HEK293 (cell line): ENCODE data around the gene CIRBP.
A peak's percentile ranks its signal among the peaks of the same experiment; 100 is the strongest.

Experiments
- CTCF ChIA-PET: fragments of 350-600 bp; formaldehyde crosslinking; extraction: SDS; loops from one replicate; lab custom pipeline; 2021; ENCODE audit warnings: antibody characterized with exemption; lab: Yijun Ruan, JAX
- POLR2A ChIA-PET: fragments of 300-600 bp; formaldehyde crosslinking; extraction: SDS; loops from one replicate; lab custom pipeline; 2020; ENCODE audit warnings: antibody characterized with exemption, inconsistent platforms; lab: Yijun Ruan, JAX
- H3K27ac ChIP-seq: fragments of 200-500 bp; sonication (Bioruptor generic); 2 replicates; pipeline ENCODE4 v1.5.1; 2014; ENCODE audit warnings: low read depth, low read length, control low read depth, inconsistent platforms; ENCODE audit errors: extremely low read depth
- H3K36me3 ChIP-seq, 2 experiments: fragments of 200-500 bp in 1 of 2; sonication (Bioruptor generic) in 1 of 2; 1 replicate in 1 of 2; 2 replicates in 1 of 2; pipeline ENCODE4 v1.5.1; 2014 to 2017; ENCODE audit warnings: inconsistent platforms in 2 of 2, low read length in 2 of 2; ENCODE audit not compliant: control insufficient read depth in 2 of 2, insufficient read depth in 1 of 2
- H3K4me1 ChIP-seq: fragments of 200-500 bp; sonication (Bioruptor generic); 2 replicates; pipeline ENCODE4 v1.5.1; 2014; ENCODE audit warnings: mild to moderate bottlenecking, low read length, inconsistent platforms; ENCODE audit not compliant: control insufficient read depth, insufficient read depth
- H3K4me3 ChIP-seq: 2 replicates; pipeline ENCODE4 v1.5.1; 2011; ENCODE audit warnings: low read depth, mild to moderate bottlenecking, control low read depth, low read length, moderate library complexity
- H3K9me3 ChIP-seq: fragments of 200-500 bp; sonication (Bioruptor generic); 2 replicates; pipeline ENCODE4 v1.5.1; 2014; ENCODE audit warnings: low read depth, low read length, inconsistent platforms; ENCODE audit not compliant: control insufficient read depth, insufficient read depth
- KLF9 ChIP-seq: fragments of 450-650 bp; formaldehyde crosslinking; IDR thresholded peaks from 2 replicates; pipeline ENCODE4 v1.5.1; 2016; ENCODE audit warnings: missing biosample characterization, missing genetic modification characterization, low read depth
- PATZ1 ChIP-seq: fragments of 450-650 bp; formaldehyde crosslinking; IDR thresholded peaks from 2 replicates; pipeline ENCODE4 v1.5.1; 2016; ENCODE audit warnings: missing biosample characterization, missing genetic modification characterization
- PRDM10 ChIP-seq: fragments of 450-650 bp; formaldehyde crosslinking; IDR thresholded peaks from 2 replicates; pipeline ENCODE4 v1.5.1; 2016; ENCODE audit warnings: missing biosample characterization, missing genetic modification characterization
- TRIM28 ChIP-seq: IDR thresholded peaks from 2 replicates; pipeline ENCODE4 v1.6.1; 2011; ENCODE audit warnings: low read length, control low read depth, borderline replicate concordance
- ZEB2 ChIP-seq: fragments of 450-650 bp; formaldehyde crosslinking; IDR thresholded peaks from 2 replicates; pipeline ENCODE4 v1.5.1; 2016; ENCODE audit warnings: missing biosample characterization, missing genetic modification characterization
- ZNF174 ChIP-seq: fragments of 450-650 bp; formaldehyde crosslinking; IDR thresholded peaks from 2 replicates; pipeline ENCODE4 v1.5.0; 2017; ENCODE audit warnings: missing biosample characterization, mild to moderate bottlenecking, missing genetic modification characterization
- ZNF416 ChIP-seq: fragments of 450-650 bp; formaldehyde crosslinking; IDR thresholded peaks from 2 replicates; pipeline ENCODE4 v1.5.1; 2016; ENCODE audit warnings: missing biosample characterization, missing genetic modification characterization
- ZNF473 ChIP-seq: fragments of 450-650 bp; formaldehyde crosslinking; IDR thresholded peaks from 2 replicates; pipeline ENCODE4 v1.5.1; 2017; ENCODE audit warnings: missing biosample characterization, missing genetic modification characterization
- ZNF501 ChIP-seq: fragments of 450-650 bp; formaldehyde crosslinking; IDR thresholded peaks from 2 replicates; pipeline ENCODE4 v1.5.1; 2016; ENCODE audit warnings: missing biosample characterization, missing genetic modification characterization
- ZNF530 ChIP-seq: fragments of 450-650 bp; formaldehyde crosslinking; IDR thresholded peaks from 2 replicates; pipeline ENCODE4 v1.5.1; 2016; ENCODE audit warnings: low read depth, missing biosample characterization, missing genetic modification characterization
- ZNF555 ChIP-seq: fragments of 450-650 bp; formaldehyde crosslinking; conservative IDR thresholded peaks from 2 replicates; pipeline ENCODE4 v1.5.1; 2017; ENCODE audit warnings: missing biosample characterization, mild to moderate bottlenecking, missing genetic modification characterization, inconsistent platforms
- ZNF571 ChIP-seq: fragments of 450-650 bp; formaldehyde crosslinking; IDR thresholded peaks from 2 replicates; pipeline ENCODE4 v1.5.0; 2017; ENCODE audit warnings: missing biosample characterization, missing genetic modification characterization
- ZNF600 ChIP-seq: fragments of 450-650 bp; formaldehyde crosslinking; IDR thresholded peaks from 2 replicates; pipeline ENCODE4 v1.5.1; 2016; ENCODE audit warnings: missing biosample characterization, missing genetic modification characterization
- ZNF623 ChIP-seq: fragments of 450-650 bp; formaldehyde crosslinking; IDR thresholded peaks from 2 replicates; pipeline ENCODE4 v1.5.1; 2016; ENCODE audit warnings: missing biosample characterization, missing genetic modification characterization
- ZNF624 ChIP-seq: fragments of 450-650 bp; formaldehyde crosslinking; IDR thresholded peaks from 2 replicates; pipeline ENCODE4 v1.5.1; 2017; ENCODE audit warnings: missing biosample characterization, missing genetic modification characterization
- ZNF626 ChIP-seq: fragments of 450-650 bp; sonication (Bioruptor Pico); formaldehyde crosslinking; IDR thresholded peaks from 2 replicates; pipeline ENCODE4 v1.5.1; 2018; ENCODE audit warnings: missing biosample characterization, missing genetic modification characterization, inconsistent platforms
- ZNF670 ChIP-seq: fragments of 450-650 bp; formaldehyde crosslinking; IDR thresholded peaks from 2 replicates; pipeline ENCODE4 v1.5.1; 2016; ENCODE audit warnings: missing biosample characterization, missing genetic modification characterization, low read depth

The CIRBP gene

GRCh38 chr19:1302533-1303239 is 33.6 kb downstream of the CIRBP start:
- ChIA-PET POLR2A (no interaction called here), CTCF (interaction anchor here (0.7 kb wide), 2 partner anchors 171 to 598 kb away, joined by 3 to 4 read pairs; no protein-coding TSS in a partner anchor)
- H3K4me3 ChIP-seq, result no peak overlapping the region
- no peak overlapping the region for H3K27ac ChIP-seq
- TF ChIP-seq PRDM10 (0 out of 2 replicates have a peak, but pooled peaks have one; percentile 21), ZNF501 (no peak), ZNF600 (tag by site-specific recombination) (peak; percentile 76)
- H3K9me3 ChIP-seq, result no peaks in the 10 kb centered on the region
- H3K4me1 ChIP-seq, result no peaks in the 10 kb centered on the region
- H3K36me3 ChIP-seq, result no peaks in the 10 kb centered on the region

GRCh38 chr19:1304197-1304924 is 35.2 kb downstream of the CIRBP start:
- TF ChIP-seq ZNF670 (tag by site-specific recombination), result no peak
- TF ChIP-seq ZNF530, result no peak
- TF ChIP-seq ZNF555 (tag by site-specific recombination), result no peak
- TF ChIP-seq PRDM10, result no peak
- TF ChIP-seq ZNF626 (tag by site-specific recombination), result no peak
- TF ChIP-seq ZNF623 (tag by site-specific recombination), result peak; percentile 88
- TF ChIP-seq PATZ1 (tag by site-specific recombination), result 0 out of 2 replicates have a peak, but pooled peaks have one; percentile 20
- TF ChIP-seq ZEB2 (tag by site-specific recombination), result no peak
- TF ChIP-seq ZNF416 (tag by site-specific recombination), result no peak
- TF ChIP-seq ZNF571 (tag by site-specific recombination), result no peak
- TF ChIP-seq TRIM28, result no peak
- TF ChIP-seq KLF9, result no peak
- TF ChIP-seq ZNF174 (tag by site-specific recombination), result no peak
- TF ChIP-seq ZNF473 (tag by site-specific recombination), result no peak
- no peak for TF ChIP-seq ZNF624
- ChIA-PET POLR2A (interaction anchor here (0.8 to 1.5 kb wide), 2 partner anchors 29 to 35 kb away, joined by 3 to 7 read pairs; partner anchors contain the start of genes CIRBP and FAM174C), CTCF (interaction anchor here (0.6 kb wide), 1 partner anchor 60 kb away, joined by 3 read pairs; no protein-coding TSS in a partner anchor)
- Histone ChIP-seq H3K27ac (no peak overlapping the region), H3K9me3 (no peaks in the 10 kb centered on the region), H3K4me3 (no peak overlapping the region), H3K4me1 (no peaks in the 10 kb centered on the region), H3K36me3 (no peaks in the 10 kb centered on the region)
